GM10266 (cell line): ENCODE data around the gene GID8.
A peak's percentile ranks its signal among the peaks of the same experiment; 100 is the strongest.
"Not testable (repeated sequence)": the region's sequence is repeated elsewhere in the genome, so short reads cannot be mapped to it uniquely, and the experiment has no call there.

Experiments
- DNase-seq: peaks from one replicate; pipeline ENCODE4 v3.0.0; 2012; ENCODE audit errors: extremely low spot score
- TF ChIP-seq, protein P1 (sequence below): IDR thresholded peaks from 2 replicates; pipeline ENCODE4 v1.5.1; 2012; ENCODE audit warnings: mild to moderate bottlenecking, low read depth; ENCODE audit not compliant: control insufficient read depth, insufficient read depth; ENCODE audit errors: missing control alignments

GID8 gene

GRCh38 chr20:62916703-62917476 lies 21.1 kb upstream of the GID8 start:
- TF ChIP-seq, protein P1, sequence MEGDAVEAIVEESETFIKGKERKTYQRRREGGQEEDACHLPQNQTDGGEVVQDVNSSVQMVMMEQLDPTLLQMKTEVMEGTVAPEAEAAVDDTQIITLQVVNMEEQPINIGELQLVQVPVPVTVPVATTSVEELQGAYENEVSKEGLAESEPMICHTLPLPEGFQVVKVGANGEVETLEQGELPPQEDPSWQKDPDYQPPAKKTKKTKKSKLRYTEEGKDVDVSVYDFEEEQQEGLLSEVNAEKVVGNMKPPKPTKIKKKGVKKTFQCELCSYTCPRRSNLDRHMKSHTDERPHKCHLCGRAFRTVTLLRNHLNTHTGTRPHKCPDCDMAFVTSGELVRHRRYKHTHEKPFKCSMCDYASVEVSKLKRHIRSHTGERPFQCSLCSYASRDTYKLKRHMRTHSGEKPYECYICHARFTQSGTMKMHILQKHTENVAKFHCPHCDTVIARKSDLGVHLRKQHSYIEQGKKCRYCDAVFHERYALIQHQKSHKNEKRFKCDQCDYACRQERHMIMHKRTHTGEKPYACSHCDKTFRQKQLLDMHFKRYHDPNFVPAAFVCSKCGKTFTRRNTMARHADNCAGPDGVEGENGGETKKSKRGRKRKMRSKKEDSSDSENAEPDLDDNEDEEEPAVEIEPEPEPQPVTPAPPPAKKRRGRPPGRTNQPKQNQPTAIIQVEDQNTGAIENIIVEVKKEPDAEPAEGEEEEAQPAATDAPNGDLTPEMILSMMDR = no peak
- DNase-seq = no peak

DNA sequence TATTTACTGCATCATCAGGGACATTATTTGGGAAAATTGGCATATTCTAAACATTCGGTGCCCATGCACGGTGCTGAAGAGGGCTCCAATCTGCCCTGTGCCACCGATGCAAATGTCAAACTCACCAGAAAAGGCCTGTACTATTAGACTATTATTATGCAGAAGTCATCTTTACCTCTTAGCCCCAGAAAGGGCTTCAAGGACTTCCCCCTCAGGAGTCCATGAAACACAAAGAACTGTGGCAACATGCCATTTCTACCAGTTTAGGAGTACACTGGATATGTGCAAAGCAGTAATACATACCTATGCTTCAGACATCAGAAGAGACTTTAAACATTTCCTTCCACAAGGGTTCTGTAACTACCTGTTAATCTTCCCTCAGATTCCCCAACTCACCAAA lies 20.2 kb upstream of the GID8 start:
- DNase-seq = no peak
- TF ChIP-seq, protein P1 = no peak

DNA sequence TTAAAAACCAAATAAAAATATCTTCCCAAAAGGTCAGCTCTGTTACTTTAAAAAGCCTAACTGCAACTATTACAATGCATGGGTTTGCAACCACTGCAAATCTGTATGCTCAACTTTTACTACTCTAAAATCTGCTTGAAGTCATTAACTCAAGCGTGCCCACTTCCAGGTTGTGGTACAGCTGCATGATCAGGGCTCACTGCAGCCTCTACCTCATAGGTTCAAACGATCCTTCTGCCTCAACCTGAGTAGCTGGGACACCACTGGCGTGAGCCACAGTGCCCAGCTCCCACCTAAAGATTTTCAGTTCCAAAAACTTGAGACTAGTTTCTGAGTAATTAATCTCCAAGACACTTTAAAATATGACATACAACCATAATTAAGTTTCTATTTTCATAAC lies 19.8 kb upstream of the GID8 start:
- TF ChIP-seq, protein P1 = no peak

GRCh38 chr20:62918831-62919230 lies 19.1 kb upstream of the GID8 start:
- no peak for DNase-seq
- TF ChIP-seq, protein P1 = no peak

More for the DNA sequence above, 19.8 kb upstream of the GID8 start:
- DNase-seq = no peak

DNA sequence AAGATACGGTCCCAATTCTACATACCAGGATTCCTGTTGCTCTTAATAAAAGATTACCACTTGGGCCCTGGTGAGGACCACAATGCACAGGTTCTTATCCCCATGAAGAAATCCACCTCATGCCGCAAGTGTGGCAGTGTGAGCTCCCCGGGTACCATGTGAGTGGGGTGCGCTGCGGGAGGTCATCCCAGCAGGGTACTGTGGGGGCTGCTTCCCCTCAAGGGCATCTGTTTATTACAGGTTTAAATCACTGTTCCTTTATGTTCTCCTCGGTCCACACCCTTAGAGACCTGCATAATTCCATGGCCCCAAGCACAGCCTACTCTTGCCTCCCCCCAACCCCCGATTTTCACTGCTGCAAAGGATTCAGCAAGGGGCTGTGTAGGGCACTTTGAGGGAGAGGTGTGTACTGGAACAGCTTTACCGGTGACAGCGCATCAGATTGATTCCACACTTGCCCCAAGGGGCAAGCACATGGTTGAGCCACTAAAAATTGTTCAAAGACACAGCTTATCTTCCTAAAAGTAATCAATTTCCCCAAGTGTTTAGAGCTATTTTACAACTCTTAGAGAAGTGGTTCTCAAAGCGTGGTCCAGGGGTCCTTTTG lies 17.8 kb upstream of the GID8 start:
- DNase-seq = no peak
- TF ChIP-seq, protein P1 = no peak

- TF ChIP-seq, protein P1 = peak; percentile 39
- DNase-seq = no peak
Observed at GRCh38 chr20:62921119-62921687, 16.7 kb upstream of the GID8 start.

DNA sequence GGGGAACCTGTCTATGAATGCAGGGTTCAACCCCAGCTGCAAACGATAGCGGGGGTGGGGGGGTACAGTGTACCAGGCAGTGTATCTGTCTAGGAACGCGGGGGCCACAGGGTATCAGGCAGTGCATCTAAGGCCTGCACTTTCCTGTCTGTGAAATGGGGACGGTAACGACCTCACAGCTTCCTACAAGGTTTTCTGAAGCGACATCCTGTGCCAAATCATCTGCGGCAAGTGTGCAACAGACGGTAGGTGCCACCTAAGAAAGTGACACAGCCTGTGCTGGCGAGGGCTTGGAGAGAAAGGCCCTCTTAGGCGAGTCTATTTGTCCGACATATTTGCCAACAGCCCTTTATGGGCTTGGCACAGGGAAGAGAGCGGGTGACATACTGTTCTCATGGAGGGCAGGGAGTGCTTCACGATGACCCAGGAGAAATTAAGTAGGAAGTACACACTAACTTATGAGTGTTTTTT lies 15.5 kb upstream of the GID8 start:
- no peak for DNase-seq
- TF ChIP-seq, protein P1 = no peak

DNA sequence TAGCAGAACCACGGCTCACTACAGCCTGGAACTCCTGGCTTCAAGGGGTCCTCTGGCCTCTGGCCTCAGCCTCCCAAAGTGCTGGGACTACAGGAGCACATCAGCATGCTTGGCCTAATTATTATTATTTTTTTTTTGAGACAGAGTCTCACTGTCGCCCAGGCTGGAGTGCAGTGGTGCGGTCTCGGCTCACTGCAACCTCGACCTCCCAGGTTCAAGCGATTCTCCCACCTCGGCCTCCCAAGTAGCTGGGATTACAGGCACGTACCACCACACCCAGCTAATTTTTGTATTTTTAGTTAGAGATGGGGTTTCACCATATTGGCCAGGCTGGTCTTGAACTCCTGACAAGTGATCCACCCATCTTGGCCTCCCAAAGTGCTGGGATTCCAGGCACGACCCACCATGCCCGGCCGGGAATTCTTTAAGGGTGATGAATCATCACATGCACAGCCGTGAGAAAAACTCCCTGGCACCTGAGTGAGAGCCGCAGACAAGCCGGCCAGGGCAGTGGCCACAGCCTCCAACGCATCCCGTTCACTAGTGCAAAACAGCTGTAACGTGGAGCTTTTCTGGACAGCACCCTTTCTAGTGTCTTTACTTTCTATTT lies 14.8 kb upstream of the GID8 start:
- DNase-seq = not testable (repeated sequence)
